Activated B cell treated with CpG ODN at 0.5 μM for 24 hours (primary cell): ENCODE measurements around the gene ADAT3. TPM values are rescaled to one million over a fixed set of nuclear protein-coding genes. Genes with fewer than 3 reads are reported as not detected.

Source experiments
- ATAC-seq: fragments of 200-7000 bp; cut with Tn5 transposase; one replicate; pipeline ENCODE4 v1.10.0; 2021; ENCODE audit warnings: low read depth, mild to moderate bottlenecking, moderate library complexity
- CTCF ChIA-PET: fragments of 350-600 bp; sonication (Branson Sonifier 250); formaldehyde crosslinking; loops from one replicate; lab custom pipeline; 2021; ENCODE audit warnings: antibody characterized with exemption; lab: Charles Lee
- POLR2A ChIA-PET: fragments of 350-600 bp; sonication (Branson Sonifier 250); formaldehyde crosslinking; loops from one replicate; lab custom pipeline; 2021; ENCODE audit warnings: antibody characterized with exemption; lab: Charles Lee
- DNase-seq: peaks from one replicate; pipeline ENCODE4 v3.0.0; 2022
- H3K27ac Mint-ChIP-seq: one replicate; pipeline ENCODE4 v1.8.0; 2020; ENCODE audit warnings: mixed read lengths
- H3K27me3 Mint-ChIP-seq: one replicate; pipeline ENCODE4 v1.8.0; 2021; ENCODE audit warnings: mixed read lengths
- H3K36me3 Mint-ChIP-seq: one replicate; pipeline ENCODE4 v1.8.0; 2021; ENCODE audit warnings: low read depth, mixed read lengths
- H3K4me1 Mint-ChIP-seq: one replicate; pipeline ENCODE4 v1.8.0; 2021; ENCODE audit warnings: mixed read lengths
- H3K4me3 Mint-ChIP-seq: one replicate; pipeline ENCODE4 v1.8.0; 2020; ENCODE audit warnings: mild to moderate bottlenecking, mixed read lengths
- H3K9me3 Mint-ChIP-seq: one replicate; pipeline ENCODE4 v1.8.0; 2020; ENCODE audit warnings: mixed read lengths
- CTCF ChIP-seq: fragments of 200-600 bp; IDR thresholded peaks from one replicate; pipeline ENCODE4 v1.8.0; 2022; ENCODE audit warnings: antibody characterized with exemption, mild to moderate bottlenecking
- intact Hi-C: fragments of 100-400 bp; cut with micrococcal nuclease; formaldehyde crosslinking; loops from one replicate; pipeline ENCODE4 v1.15.1; 2024
- total RNA-seq: library from RNA; stranded (reverse); gene quantifications from 2 replicates; pipeline ENCODE4 v1.2.3, GENCODE V29; 2022

ADAT3 gene
- total RNA-seq, 1 donor from 2014 or later = 14.1 TPM

GRCh38 chr19:1863638-1864479, 41.3 kb upstream of the ADAT3 start:
- no peak for TF ChIP-seq CTCF
- no peaks in the 10 kb centered on the region for H3K9me3 Mint-ChIP-seq
- H3K27me3 Mint-ChIP-seq = no peaks in the 10 kb centered on the region
- peak overlapping the region; percentile 92 for H3K27ac Mint-ChIP-seq
- ChIA-PET POLR2A (interaction anchor here (0.5 to 1.8 kb wide), 25 partner anchors 8 to 975 kb away, joined by 3 to 68 read pairs (median 6); partner anchors contain the start of genes ABHD17A, ADAT3, MKNK2 and REXO1), CTCF (interaction anchor here (0.6 to 2.8 kb wide), 14 partner anchors 9 to 219 kb away, joined by 3 to 18 read pairs (median 4); no protein-coding TSS in a partner anchor)
- H3K36me3 Mint-ChIP-seq = peaks cover 2% of the 10 kb centered on the region
- H3K4me1 Mint-ChIP-seq = peaks cover 37% of the 10 kb centered on the region
- peak overlapping the region; percentile 87 for H3K4me3 Mint-ChIP-seq
- intact Hi-C loops = loop anchor here (1.0 to 5.0 kb wide), 11 partner anchors 12 to 405 kb away; partner anchors contain the start of genes ABHD17A, ADAT3, AP3D1 and MKNK2
- DNase-seq (peak; percentile 92), ATAC-seq (peak; percentile 68)

DNA sequence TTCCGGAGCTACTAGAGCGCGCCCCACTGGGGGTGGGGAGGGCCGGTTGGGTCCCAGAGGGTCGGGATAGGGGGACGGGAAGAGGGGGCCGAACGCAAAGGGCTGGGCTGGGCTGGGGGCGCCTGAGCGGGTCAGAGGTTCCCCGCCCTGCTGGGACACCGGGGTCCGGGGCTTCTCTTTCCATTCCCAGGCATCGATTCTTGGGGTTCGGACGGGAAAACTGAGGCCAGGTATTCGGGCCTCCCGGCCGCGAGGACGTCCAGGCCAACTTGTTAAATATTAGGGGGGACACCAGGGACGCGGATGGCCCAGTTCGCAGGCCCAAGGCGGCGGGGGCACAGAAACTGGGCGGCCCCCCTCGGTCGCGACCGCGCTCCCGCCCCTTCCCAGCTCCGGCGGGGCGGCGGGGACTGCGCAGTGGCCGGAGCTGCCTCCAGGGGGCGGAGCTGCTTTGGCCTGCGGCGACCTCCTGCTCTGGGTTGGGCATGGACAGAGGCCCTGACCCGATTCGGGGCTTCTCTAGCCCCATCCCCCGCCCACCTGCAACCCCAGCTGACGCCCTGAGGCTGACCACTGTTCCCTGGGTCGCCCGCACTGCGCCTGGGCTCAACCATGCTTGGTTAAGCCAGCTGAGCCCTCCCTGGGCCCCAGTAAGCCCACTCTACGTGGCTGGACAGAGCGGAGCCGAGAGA, 40.6 kb upstream of the ADAT3 start:
- DNase-seq (peak; percentile 75), ATAC-seq (peak; percentile 28)
- ChIA-PET CTCF (interaction anchor here (0.6 to 2.8 kb wide), 15 partner anchors 9 to 218 kb away, joined by 3 to 18 read pairs (median 3); no protein-coding TSS in a partner anchor), POLR2A (interaction anchor here (0.5 to 1.8 kb wide), 27 partner anchors 9 to 974 kb away, joined by 3 to 68 read pairs (median 6); partner anchors contain the start of genes ABHD17A, ADAT3, MKNK2 and REXO1)
- Mint-ChIP-seq H3K4me1 (peaks cover 29% of the 10 kb centered on the region), H3K4me3 (peak overlapping the region; percentile 87), H3K9me3 (no peaks in the 10 kb centered on the region), H3K36me3 (peaks cover 2% of the 10 kb centered on the region), H3K27me3 (no peaks in the 10 kb centered on the region), H3K27ac (peak overlapping the region; percentile 92)
- no peak for TF ChIP-seq CTCF
- intact Hi-C loops = loop anchor here (1.0 to 5.0 kb wide), 10 partner anchors 12 to 287 kb away; partner anchors contain the start of genes ABHD17A, ADAT3, AP3D1 and MKNK2

GRCh38 chr19:1865172-1866010, 39.8 kb upstream of the ADAT3 start:
- intact Hi-C loops = loop anchor here (2.0 kb wide), 2 partner anchors 19 to 63 kb away; partner anchors contain the start of gene ABHD17A
- Mint-ChIP-seq H3K9me3 (no peaks in the 10 kb centered on the region), H3K27ac (peak overlapping the region; percentile 92), H3K4me3 (peak overlapping the region; percentile 87), H3K36me3 (peaks cover 4% of the 10 kb centered on the region), H3K4me1 (peaks cover 28% of the 10 kb centered on the region), H3K27me3 (no peaks in the 10 kb centered on the region)
- TF ChIP-seq CTCF = no peak
- no peak for DNase-seq
- ChIA-PET CTCF (interaction anchor here (0.6 to 2.8 kb wide), 17 partner anchors 9 to 218 kb away, joined by 3 to 18 read pairs (median 3); partner anchors contain the start of gene REXO1), POLR2A (interaction anchor here (0.6 to 1.8 kb wide), 24 partner anchors 10 to 209 kb away, joined by 3 to 68 read pairs (median 6); partner anchors contain the start of genes ABHD17A, ADAT3, MKNK2 and REXO1)
- no peak for ATAC-seq

GRCh38 chr19:1866693-1867348, 38.4 kb upstream of the ADAT3 start:
- Mint-ChIP-seq H3K27ac (no peak overlapping the region), H3K4me1 (peaks cover 15% of the 10 kb centered on the region), H3K36me3 (peaks cover 10% of the 10 kb centered on the region), H3K27me3 (no peaks in the 10 kb centered on the region), H3K9me3 (no peaks in the 10 kb centered on the region), H3K4me3 (no peak overlapping the region)
- POLR2A ChIA-PET = interaction anchor here (0.6 to 1.7 kb wide), 6 partner anchors 9 to 591 kb away, joined by 3 to 13 read pairs (median 6); partner anchors contain the start of gene FAM174C
- CTCF ChIA-PET = interaction anchor here (0.9 to 2.8 kb wide), 5 partner anchors 8 to 58 kb away, joined by 3 to 12 read pairs (median 3); partner anchors contain the start of gene REXO1
- TF ChIP-seq CTCF = no peak
- intact Hi-C loops = no loop called here
- DNase-seq = no peak
- no peak for ATAC-seq
